GM19025 (cell line): ENCODE results near the gene RCN2.
A peak's percentile ranks its signal among the peaks of the same experiment; 100 is the strongest.

Experiments
- ATAC-seq: cut with Tn5 transposase; IDR thresholded peaks from one replicate; pipeline ENCODE4 v1.9.1; 2021; ENCODE audit warnings: mild to moderate bottlenecking, low read depth, moderate library complexity; ENCODE audit not compliant: unreplicated experiment

The RCN2 gene

DNA sequence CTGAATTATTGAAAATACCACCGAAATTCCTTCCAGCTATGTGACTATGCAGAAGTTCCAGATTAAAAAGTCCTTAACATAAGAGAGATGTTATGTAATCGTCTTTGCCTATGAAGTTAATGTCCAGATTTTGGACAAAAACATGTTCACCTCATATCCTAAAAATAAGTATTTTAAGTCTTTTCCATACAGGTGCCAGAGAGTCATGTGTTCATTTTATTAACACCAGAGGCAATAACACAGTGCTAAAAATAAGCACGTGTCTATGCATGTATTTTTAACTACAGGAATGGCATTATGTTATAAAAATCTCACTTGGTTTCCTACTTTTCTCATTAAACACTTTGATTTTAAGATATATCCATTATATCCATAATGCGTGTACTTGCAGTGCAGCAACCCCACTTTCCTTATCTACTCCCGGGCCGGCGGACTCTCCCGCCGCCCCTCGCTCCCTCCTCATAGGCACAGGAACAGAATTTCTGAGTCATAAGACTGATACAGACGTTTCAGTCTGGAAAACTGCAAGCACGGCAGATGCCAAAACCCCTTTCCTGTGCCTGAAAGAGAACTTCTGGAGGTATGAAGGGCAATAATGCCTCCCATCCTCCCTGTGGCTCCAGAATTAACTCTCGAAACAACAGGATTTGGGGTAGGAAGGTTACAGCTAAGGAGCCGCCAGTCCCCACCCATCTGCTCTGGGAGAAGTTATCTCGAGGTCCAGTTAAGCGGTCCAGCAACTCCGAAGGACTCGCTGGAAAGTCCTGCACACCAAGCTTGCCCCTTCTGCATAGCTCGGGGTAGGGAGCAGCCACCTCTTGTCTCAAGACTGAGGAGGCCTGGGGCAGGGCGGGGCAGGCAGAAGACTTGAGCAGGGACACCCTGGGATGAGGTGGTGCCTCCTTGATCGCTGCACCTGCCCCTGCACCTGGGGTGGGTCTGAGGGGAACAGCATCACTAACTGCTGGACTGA, 41.1 kb downstream of the RCN2 start:
- ATAC-seq, result no peak

DNA sequence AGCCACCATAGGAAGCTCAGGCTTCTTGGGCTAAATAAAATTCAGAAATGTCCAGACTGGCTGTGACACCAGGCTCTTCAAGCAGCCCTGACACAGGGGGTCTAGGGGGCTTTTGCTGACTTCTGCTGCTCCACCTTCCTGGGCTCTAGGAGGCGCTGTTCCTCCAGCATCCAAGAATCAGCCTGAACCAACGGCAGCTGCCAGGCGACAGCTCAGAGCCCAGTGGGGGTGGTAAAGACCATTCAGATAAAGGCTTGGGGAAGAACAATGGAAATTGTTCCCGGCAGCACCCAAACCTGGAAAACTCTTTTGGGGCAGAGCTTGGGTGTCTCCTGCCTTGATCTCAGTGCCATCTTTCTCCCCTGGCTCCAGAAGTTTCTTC, 41.8 kb downstream of the RCN2 start:
- no peak for ATAC-seq

DNA sequence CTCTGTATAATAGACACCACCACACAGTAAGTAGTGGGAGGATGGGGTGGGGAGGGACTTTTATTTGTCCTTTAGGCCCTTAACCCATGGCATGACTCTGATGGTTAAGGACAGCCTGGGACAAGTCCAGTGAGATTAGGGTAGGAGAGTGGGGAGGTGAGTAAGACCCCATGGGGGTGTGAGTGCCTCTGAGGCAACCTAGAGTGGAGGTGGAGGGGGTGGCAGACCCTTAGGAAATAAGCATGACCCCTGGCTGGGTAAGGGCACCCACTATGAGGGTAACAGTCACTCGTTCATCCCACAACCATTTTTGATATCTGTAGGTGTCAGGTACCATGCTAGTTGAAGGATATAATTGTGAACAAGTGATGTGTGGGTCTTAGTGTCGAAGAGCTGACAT, 42.4 kb downstream of the RCN2 start:
- no peak for ATAC-seq

DNA sequence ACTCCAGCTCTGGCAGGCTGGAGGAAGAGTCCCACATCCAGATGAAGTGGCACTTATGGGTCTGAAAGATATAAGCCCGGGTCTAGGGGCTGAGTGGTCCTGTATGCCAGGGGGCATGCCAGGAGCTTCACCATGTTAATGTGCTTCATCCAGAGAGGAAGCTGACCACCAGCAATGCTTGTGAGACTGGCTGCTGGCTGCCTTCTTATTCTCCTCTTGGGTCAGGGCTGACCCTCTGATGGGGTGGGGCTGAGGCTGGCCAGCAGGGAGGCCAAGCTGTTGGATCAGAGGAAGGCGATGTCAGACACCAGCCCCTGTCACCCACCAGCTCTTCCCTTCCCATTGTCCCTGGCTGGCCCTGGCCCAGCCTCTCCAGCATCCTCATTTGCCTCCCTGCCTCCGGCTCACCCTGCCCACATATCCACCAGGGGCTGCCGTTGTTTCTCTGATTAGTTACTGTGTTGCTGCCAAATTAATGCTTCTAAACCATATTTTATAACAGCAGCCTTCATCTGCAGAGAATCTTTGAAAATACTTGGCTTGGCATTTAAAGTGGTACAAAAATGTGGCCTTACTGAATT, 43.0 kb downstream of the RCN2 start:
- no peak for ATAC-seq

DNA sequence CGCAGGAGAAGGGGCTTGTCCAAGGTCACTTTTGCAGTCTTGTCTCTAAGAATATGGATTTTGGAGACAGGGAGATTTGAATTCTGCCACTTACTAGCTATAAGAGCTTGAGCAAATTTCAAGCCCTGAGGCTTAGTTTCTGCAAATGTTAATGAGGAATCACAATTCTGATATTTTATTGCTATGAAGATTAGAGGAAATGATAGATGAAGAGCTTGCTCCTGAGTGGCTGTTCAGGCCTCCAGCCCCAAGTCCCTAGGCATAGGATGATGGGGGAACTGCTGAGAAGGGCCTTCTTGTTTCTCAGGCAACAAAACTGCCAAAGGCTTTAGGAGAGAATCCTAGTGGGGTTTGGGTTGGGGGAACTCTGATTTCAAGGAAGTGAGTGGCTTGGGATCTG, 44.6 kb downstream of the RCN2 start:
- no peak for ATAC-seq

DNA sequence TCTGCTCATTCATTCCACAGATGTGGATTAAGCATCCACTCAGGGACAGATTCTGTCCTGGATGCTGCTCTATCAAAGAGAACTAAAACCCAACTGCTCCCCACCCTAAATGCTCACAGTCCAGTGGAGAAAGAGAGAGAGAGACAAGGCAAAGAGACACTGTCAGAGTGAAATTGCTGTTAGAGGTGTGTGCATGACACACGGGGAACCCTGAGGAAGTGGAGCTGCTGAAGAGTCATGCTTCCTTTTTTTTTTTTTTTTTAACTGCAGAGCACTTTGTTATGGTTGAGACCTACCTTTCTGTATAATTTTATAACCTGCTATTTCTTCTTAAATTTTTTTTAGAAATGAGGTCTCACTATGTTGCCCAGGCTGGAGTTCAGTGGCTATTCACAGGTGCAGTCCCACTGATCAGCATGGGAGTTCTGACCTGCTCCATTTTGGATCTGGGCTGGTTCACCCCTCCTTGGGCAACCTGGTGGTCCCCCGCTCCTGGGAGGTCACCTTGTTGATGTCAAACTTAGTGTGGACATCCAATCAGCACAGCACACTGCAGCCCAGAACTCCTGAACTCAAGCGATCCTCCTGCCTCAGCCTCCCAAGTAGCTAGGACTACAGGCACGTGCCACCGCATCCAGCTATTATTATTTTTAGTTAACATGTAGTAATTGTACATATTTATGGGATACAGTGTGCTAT, 45.2 kb downstream of the RCN2 start:
- ATAC-seq, result no peak

DNA sequence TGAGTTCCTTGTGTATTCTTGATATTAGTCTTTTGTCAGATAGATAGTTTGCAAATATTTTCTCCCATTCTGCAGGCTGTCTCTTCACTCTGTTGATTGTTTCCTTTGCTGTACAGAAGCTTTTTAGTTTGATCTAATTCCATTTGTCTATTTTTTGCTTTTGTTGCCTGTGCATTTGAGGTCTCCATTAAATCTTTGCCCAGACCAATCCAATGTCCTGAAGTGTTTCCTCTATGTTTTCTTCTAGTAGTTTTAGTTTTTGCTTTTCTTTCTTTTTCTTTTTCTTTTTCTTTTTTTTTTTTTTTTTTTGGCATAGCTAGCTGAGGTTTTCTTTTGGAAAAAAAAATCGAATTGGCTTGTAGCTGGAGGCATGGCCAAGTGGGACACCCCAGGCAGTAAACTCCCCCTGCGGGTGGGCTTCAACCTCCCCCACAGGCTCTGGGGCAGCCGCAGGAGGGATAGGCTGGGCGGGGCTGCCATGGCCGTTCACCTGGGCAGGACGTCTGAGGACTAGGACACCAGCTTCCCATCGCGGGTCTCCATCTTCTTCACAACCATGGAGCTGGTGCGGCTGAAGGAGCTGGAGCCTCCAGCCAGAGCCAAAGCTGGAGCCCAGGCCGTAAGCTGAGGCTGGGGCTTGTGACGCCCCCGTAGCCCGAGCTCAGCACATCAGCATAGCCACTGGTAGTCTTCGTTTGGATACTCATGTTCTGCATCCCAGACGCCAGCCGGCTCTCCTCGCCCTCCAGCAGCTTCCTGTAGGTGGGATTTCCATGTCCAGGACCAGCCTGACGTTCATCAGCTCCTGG, 47.2 kb downstream of the RCN2 start:
- ATAC-seq, result no peak

DNA sequence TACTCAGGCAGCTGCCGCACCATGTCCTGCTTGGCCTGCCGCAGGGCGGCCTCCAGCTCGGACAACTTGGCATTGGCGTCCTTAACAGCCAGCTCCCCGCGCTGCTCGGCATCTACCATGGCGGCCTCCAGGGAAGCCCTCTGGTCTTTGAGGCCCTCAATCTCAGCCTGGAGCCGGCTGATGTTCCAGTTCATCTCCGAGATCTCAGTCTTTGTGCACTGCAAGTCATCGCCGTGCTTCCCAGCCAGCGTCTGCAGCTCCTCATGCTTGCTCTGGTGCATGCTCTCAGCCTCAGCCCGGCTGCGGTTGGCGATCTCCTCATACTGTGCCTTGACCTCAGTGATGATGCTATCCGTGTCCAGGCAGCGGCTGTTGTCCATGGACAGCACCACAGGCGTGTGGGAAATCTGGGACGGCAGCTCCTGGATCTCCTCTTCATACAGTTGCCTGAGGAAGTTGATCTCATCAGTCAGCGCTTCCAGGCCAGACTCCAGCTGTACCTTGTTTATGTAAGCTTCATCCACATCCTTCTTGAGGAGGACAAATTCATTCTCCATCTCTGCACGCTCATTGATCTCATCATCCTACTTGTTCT, 47.9 kb downstream of the RCN2 start:
- no peak for ATAC-seq

DNA sequence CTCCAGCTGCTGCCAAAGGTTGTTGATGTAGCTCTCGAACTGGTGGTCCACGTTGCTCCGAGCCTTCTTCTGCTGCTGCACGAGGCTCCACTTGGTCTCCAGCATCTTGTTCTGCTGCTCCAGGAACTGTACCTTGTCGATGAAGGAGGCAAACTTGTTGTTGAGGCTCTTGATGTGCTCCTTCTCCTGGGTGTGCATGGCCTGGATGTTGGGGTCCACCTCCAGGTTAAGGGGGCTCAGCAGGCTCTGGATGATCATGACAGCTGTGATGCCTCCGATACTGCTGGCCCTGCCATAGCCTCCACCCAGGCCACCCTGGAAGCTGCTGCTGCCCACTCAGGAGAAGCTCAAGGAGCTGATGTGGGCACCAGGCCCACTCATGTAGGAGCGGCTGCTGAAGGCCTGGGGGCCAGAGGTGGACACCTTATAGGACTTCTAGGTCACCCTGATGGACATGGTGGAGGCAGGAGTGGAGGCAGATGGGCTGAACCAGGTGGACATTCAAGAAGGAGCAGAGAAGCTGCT, 48.5 kb downstream of the RCN2 start:
- ATAC-seq, result no peak

DNA sequence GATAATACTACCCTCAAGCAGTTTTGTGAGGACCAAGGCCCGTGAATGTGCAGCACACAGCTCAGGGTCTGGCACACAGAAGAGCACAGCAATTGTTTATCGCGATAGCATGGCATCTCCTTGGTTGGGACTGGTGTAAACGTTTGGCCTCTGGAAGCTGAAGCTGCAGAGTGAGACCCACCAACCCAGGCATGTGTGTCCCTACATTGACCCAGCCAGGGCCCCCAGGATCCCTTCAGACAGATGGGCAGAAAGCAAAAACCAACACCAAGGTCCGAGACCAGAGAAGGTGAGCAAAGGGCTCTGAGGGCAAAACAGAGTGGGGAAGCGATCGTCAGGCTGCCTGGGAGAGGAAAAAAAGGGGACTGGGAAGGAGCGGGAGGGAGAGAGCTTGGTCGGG, 50.8 kb downstream of the RCN2 start:
- no peak for ATAC-seq

DNA sequence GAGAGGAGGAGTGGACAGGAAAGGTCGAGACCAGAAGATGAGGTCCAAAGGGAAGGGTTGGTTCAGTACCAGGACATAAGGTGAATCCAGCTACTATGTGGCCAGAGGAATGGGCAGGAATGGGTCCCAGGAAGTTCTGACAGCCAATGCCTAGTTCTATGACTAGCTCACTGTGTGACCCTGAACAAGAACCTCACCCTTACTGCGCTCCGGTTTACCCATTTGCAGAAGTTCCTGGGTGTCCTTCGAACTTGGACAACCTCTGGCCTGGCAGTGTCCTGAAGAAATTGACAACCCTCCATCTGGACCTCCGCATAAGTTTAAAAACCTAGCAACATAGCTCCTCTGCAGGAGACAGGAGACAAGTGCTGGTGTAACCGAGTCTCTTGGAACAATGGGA, 51.2 kb downstream of the RCN2 start:
- no peak for ATAC-seq

DNA sequence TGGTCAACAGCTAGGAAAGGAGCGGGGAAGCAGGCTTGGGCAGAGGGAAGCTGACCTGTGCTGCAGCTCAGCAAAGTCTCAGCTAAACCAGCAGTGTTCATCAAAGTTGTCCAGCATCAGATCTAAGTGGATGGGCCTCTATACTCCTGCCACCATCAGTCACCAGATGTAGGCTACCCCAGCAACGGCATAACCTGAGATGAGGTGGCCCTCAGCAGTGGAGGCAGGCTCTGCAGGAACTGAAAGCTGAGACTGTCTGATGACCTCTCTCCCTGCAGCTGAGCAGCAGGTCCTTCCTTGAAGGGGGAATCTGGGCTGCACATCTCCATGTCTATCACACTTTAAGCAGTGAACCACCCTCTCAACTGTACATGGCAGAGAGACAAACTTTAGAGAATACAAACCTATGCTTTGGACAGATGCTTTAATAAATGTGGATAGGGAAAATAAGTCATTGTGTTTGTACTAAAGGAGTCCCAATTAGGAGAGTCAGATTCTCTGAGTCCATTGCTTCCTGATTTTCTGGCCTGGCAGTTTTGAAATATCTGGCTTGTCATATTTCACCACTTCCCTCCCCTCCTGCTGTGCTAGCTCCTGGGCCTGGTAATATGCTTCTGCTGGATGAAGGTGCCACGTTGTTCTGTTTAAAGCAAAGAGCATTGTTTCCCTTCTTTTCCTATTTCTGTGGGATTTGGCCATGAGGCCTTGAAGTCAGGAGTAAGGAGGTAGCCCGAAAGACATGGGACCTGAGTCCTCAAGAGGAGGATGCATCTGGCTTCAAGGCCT, 52.2 kb downstream of the RCN2 start:
- no peak for ATAC-seq

DNA sequence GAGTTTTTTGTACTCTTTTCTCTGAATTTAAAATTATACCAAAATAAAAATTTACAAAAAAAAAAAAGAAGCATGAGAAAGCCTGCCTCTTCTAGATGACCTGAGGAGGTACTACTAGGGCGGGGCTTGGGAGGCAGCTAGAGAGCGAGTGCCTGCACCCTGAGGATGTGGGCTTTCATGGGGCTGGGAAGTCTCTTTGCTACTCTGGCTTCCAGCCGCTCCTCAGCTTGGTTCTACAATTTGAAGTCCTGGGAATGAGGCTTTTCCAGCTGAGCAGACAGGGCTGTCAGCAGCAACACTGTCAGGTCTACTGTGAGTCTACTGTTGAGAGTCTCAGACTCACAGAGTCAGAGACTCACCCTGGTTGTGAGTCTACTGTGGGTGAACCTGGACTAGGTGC, 55.2 kb downstream of the RCN2 start:
- ATAC-seq, result no peak

DNA sequence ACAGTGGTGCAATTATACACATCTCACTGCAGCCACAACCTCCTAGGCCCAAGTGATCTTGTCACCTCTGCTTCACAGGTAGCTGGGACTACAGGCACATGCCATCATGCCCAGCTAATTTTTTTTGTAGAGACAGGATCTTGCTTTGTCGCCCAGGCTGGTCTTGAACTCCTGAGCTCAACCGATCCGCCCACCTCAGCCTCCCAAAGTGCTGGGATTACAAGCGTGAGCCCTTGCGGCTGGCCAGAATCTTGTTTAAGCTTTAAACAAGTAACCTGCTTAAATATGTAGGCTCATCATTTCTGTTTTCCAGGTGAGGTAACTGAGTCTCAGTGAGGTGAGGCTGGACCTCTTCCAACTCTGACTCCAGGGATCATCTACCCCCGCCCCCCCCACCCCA, 55.7 kb downstream of the RCN2 start:
- ATAC-seq, result no peak

DNA sequence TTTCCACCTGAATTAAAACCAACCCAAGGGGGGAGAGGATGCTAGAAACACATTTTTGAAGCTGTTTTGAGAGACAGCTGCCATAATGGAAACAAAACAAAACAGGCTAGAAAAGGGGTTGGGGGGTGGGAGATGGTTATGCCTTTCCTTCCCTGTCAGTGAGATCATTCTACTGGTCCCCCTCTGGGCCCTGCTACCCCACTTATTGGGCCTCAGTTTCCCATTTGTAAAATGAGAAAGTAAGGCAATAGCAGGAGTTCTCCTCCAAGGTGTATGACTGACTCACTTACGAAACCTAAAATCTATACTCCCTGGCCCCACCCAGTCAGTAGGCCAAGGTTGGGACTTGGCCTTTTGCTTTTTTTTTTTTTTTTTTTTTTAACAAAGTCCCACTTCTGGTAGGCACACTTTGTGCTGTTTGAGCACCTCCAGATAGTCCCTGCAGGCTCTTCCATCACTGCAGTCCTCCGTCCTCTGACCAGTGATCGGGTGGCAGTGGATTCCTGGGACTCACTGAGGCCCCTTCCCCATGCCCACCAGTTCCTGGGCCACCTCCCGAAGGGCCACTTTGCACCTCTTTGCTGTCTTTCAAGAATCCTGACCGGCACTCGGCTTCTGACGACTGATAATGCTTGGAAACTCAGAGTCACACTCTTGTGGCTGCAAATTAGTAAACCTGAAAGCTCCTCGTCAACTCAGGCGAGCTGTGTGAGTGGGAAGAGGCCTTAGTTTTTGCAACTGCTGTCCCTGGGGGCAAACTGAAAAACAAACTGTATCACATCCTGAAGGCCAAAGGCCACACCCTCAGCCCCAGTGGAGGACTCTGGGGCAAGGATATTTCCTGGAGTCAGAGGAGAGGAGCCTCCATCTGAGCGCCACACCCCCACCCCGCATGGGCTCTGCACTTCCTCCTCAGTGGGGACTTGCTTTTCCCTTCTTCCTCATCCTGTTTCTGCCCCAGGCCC, 56.6 kb downstream of the RCN2 start:
- peak; percentile 76 for ATAC-seq

DNA sequence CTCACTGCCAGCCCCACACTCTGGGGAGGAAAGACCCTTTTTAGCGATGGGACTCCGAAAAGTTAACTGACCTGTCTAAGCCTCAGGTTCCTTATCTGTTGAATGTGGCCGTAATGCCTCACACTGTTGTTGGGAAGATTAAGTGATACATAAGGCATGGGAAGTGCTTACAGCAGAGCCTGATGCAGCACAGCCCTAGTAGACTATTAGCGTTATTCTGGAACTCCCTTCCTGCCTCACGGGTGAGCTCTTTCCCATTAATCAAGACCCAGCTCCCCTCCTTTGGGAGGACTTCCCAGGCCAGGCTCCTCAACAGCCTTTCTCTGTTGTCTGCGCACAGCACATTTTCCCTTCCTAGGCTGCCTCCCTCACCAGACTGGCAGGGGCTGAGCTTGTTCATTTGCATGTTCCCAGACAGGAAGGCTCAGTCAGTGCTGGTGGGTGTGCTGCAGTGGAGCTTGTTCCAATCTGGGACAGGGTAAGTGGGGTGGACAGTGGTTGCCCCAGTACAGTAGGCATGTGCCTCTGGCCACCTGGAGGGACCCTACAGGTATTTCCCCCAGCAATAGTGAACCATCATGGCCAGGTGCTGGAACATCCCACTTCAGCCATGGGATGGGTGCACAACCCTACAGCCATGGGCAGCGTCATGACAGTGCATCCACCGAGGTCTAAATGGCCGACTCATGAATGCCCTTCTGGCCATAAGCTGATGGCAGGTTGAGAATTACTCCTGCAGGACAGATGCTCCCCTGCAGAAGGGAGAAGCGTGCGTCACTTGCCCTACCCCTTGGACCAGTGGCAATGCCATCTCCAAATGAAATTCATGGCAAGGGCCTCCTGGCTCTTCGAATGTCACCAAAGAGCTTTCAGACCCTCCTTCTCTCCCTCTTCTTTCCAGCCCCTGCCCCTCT, 57.6 kb downstream of the RCN2 start:
- ATAC-seq, result no peak

DNA sequence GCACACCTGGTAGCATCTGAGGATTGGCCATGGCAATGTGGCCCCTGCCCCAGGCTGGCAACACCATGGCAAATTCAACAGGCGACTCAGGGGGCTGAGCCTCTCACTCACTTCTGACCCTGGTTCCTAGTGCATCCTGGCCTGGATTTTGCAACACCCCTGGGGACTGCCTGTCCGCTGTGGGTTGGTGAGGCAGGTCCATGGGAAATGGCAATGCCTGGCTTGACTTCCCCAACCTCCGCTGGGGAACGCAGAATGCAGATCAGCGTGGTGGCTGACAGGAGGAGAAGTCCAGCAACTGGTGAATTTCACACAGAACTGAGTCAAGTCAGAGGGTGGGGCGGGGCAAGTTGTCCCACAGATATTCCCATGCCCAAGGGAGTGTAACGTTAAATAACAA, 59.5 kb downstream of the RCN2 start:
- ATAC-seq, result no peak
